ENCODE measurements around the gene GPC4. TPM values are rescaled to one million over a fixed set of nuclear protein-coding genes. Genes with fewer than 3 reads are reported as not detected.

Gene GPC4
- total RNA-seq = 10 to 100 TPM; 15.3 to 16.7 TPM
- long read RNA-seq, full-length matches to known transcripts = 5 of 9 reads
- long read RNA-seq, partial matches to known transcripts = 3 of 9 reads
- long read RNA-seq, other reads (novel, unspliced or antisense) = 1 of 9 reads

DNA sequence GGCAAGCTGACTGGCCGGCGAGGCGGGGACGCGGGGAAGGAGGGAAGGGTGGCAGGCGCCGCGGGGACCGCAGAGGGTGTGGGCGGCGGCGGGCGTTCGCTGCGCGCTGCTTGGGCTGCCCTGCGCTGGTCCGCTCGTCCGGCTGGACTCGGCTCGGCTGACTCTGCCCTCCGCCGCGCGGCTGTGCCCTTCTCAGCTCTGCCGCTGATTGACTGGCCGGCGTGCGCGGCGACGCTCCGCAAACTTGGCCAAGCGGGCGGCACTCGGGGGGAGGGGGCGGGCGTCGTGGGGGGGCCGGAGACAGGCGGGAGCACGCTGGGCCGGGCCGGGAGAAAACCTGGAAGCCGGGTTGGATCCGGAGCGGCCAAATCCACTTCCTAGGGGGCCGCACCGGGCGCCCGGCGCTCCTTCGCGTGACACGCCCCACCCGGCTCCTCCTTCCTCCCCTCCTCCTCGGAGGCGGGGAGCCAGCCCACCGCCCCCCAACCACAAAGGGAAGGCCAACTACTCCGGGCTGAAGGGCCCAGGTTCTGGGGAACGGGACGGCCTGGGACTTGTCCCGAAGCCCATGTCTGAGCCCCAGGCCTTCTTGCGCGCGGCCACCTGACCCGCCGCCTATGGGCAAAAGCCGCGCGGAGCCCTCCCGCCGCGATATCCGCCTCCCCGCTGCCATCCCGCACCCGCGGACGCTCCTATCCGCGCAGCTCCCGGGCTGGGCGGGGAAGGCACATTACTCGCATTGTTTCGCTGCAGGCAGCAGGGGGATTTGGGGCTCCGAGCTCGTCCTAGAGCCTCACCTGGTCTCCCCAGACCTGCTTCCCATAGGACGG is at the start of gene GPC4:
Gene GPC4, minus strand, starts transcription at position 214 of the 830 bp plus-strand sequence. CDS start 524 bp downstream, outside the sequence.
- ATAC-seq = peak; percentile 81
- intact Hi-C loops (cut with DNase I, micrococcal nuclease) = no loop called here
- DNase-seq = peak; percentile 72 to 80

DNA sequence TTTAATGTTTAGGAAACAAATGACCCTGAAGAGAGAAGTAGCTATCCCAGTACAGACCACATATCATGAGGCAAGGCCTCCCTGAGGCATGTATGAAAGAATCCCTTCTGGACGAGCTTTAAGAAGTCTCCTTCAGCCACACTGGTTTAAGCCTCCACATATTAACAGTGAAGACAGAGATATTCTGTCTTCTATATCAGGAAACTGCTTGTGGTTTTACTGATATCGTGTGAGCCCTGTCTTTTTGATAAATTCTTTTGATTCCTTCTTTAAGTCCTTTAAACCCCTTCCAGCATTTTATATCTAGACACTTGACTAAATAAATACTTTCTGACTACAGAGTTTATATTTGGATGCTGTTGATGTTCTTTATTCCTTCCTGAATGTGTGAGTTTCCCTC is 45.9 kb upstream of the GPC4 start:
- ATAC-seq (no peak), DNase-seq (no peak)
- intact Hi-C loops (cut with DNase I, micrococcal nuclease) = no loop called here

DNA sequence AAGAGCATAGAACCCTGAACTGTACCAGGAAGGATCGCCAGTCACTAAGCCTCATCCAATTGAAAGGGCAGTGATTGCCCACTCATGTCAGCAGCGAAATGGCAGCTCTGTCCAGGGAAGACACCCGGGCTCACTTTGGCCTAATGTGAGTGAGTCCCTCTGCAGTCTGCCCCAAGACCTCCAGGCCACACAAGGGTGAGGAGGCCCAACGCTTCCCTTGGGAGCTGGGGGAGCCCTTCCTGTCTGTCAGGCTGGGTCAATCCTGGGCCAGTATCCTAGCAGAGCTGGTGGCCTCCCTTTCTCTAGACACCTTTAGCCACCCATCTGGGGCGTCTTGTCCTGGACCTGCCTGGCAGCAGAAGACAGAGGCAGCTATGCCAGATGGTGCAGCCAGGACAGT is 39.6 kb upstream of the GPC4 start:
- intact Hi-C loops (cut with DNase I, micrococcal nuclease) = no loop called here
- ATAC-seq = no peak
- no peak for DNase-seq

DNA sequence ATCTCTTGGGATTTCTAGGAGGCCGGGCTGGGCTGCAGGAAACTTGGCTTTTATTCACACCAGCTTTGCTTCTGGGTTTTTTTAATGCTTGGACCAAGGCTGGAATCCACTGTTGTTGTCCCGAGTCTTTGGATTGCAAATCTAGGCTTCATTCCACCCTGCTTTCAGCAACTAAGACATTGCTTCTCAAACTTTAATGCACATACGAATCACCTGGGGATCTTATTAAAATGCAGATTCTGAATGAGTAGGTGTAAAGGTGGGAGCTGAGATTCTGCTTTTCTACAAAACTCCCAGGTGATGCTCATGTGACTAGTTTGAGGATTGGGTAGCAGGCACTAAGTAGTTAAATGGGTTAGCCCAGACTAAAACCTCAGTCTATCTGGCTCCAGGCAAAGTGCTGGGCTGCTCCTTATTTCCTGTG is 39.2 kb upstream of the GPC4 start:
- ATAC-seq (no peak), DNase-seq (no peak)
- intact Hi-C loops (cut with DNase I, micrococcal nuclease) = no loop called here

DNA sequence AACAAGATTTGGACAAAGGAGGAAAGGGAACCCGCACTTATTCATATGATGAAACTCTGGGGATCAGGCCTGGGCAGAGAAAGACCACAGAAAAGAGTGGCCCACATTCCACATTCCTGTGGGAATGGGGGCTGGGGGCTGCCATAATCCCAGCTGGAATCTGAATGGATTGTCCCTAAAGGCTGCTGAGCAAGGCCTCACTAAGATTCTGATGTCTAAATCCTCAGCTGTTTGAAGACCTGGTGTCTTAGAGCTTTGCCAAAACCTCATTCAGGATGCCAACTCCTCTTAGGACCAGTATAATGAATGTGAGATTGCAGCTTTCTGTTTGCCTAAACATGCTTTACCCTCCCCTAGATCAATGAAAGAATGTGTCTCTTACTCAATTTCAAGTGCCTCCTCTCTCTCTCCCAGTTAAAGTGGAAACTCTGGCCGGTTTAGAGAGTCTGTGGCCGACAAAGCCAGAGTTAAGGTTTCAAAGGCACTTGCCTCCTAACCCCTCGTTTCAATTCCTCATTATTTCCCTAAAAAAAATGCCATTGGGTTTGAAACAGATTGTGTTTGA is 33.3 kb upstream of the GPC4 start:
- DNase-seq (no peak), ATAC-seq (no peak)
- intact Hi-C loops (cut with DNase I, micrococcal nuclease) = no loop called here

DNA sequence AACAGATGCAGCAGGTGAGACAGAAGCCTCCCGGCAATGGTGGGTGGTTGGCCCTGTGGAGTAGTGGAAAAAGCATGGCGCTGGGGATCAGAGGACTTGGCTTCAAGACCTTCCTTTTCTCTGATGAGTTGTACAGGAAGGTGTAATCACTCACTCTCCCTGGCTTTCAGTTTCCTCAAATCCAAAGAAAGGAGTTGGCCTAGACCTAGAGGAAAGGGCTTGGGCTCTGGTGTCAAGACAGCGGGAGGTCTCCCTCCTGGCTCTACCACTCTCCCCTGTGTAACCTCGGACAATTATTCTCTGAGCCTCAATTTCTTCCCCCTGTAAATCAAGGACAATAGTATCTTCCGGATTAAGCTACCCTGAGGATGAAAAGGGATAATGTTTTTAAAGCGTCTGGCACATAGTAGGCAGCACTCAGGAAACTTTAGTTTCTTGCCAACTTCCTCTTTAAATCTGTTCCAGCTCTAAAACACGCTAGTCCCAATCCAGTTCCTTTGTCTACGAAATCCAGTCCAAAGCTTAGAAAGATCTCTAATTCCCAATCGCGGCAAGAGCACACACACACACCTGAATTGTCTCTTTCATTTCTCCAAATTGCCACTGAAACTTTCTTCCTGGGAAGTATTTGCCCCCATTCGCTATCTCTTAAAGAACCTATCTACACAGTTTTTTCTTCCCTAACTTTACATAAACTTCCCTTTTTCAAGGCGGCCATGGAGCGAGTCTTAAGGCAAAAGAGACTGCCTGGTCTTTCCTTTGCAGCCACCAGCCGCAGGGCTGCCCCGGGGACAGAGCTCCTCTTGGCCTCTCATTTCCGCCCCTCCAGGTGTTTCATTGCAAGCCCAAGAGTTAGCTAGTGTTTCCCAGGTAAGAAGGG is 29.9 kb upstream of the GPC4 start:
- DNase-seq = peak in 1 of 2 donors; percentile 24

DNA sequence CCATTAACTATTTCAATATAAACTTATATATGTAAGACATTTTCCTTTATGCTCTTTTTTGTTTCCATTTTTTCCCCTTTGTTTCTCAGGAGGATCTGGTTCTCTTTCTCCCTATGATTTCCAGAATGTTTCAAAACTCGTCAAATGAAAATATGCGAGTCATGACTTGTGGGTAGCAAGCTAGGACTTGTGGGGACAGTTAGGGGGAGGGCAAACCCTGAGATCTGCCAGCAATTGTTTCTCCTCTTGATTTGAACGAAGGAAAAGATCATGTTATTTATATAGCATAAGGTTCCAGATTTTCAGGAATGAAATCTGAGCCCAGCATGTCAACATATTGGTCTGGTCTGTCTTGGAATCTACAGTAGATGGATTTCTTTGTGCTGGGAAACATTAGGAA is 28.9 kb upstream of the GPC4 start:
- intact Hi-C loops (cut with DNase I, micrococcal nuclease) = no loop called here
- ATAC-seq (no peak), DNase-seq (no peak)

More for the DNA sequence above, 29.9 kb upstream of the GPC4 start:
- intact Hi-C loops (cut with DNase I, micrococcal nuclease) = no loop called here
- peak; percentile 80 for ATAC-seq

DNA sequence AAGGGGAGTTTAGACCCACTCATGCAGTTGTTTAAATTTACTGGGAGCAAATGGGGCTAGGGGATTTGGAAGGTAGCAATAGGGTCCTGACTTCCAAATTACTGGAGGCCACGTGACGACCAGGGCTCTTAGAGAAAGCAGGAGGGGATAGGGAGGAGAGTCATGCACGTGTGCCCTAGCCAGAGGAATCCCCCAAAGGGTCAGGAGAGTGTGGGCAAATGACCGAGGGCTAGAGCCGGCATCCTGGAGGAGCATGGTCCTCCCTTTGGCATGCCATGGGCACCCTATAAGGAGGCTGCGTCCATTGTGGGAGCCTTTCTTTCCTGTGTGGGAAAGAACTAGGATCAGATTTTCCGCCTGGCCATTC is 25.5 kb upstream of the GPC4 start:
- no peak for ATAC-seq
- intact Hi-C loops (cut with DNase I, micrococcal nuclease) = no loop called here
- DNase-seq = no peak

DNA sequence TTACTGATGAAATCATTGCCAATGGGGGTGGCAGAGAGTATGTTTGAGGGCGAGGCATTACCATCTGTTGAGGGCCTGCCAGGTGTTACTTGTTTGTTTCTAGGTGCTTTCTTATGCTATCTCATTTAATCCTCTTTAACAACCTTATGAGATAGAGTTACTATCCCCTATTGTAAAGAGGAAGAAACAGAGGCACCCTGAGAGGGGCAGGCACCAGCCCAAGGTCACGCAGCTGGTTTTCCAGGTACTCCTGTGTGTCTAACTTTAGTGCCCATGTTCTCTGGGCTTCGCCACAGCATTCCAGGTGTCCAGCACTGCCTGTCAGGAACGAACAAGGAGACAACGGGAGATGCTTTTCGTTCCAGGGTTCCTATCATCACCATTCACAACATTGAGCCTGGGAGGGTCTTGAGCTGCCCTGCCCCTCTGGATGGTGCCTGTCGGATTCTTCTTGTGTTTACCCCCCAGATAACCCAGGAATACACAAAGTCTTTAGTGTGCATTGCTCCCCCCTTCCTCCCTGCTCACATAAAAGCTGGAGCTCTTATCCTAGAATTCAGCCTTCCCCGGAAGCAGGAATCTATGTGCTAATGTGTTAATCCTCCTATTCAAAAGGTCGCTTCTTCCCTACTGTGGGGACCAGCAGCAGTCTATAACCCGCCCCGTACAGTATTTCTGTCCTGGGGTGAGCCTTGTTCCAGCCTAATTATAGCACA is 24.9 kb upstream of the GPC4 start:
- ATAC-seq = no peak
- no peak for DNase-seq
- intact Hi-C loops (cut with DNase I, micrococcal nuclease) = no loop called here

DNA sequence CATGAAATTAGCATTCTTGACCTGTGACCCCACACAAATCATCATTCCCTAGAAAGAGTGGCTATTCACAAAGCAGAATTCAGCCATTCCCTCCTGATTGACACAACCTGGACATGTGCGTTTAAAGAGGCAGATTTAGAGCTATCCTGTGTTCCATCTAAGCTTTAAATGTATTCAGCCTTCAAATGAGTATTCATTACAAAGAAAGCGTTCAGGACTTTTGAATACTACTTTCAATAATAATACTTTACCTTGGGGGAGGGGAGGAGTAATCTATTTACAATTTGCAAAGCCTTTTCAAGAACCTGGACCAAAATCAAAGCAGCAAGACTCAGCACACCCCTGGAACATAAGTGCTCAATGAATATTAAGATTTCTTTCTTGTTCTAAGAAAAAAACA is 22.5 kb upstream of the GPC4 start:
- intact Hi-C loops (cut with DNase I, micrococcal nuclease) = no loop called here
- ATAC-seq = no peak

DNA sequence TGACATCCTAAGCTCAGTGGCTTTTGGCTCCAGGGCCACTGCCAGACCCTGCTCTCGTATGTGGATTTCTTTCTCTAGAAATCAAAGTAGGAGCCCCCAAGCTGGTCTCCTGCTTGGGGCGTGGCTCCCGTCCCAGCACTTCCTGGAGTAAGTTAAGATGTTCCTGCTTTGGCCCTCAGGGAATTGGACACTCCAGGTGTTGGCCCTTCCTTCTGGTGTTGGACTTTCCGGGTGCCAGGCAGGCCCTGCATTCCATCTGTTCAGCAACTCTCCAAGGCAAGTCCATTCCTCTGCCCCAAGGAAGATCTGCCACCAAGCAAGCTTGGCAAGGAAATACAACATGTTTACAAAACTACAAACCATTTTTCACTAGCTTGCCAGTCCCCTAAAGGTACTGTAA is 22.1 kb upstream of the GPC4 start:
- ATAC-seq = peak; percentile 22
- intact Hi-C loops (cut with DNase I, micrococcal nuclease) = no loop called here
- DNase-seq = no peak

More for the DNA sequence above, 22.5 kb upstream of the GPC4 start:
- DNase-seq = no peak

DNA sequence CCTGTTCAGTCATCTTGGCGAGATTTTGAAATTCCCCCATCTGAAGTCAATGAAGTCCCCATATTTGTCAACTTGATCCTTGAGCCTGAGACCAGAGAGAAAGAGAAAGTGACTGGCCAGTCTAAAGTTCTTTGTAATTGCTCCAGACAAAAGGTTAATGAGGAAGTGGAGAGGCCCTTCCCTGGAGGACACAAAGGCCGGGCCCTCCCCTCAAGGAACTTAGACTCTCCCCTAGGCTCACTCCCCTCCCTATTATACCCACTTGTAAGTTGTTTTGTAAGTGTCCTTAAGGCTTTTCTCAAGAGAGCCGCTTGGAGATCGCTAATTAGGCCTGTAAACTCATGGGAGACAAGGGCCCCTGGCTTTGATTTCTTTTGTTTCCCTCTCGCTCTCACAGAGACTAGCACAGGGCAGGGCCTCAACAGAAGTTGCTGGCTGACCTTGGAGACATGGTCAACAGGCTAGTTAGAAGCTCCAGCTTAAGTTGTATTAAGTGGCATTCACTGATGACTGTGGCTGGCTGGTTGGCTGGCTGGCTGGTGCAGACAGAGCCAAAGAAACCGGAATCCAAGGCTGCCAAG is 20.3 kb upstream of the GPC4 start:
- ATAC-seq (peak; percentile 93), DNase-seq (no peak)
- intact Hi-C loops (cut with DNase I, micrococcal nuclease) = no loop called here

DNA sequence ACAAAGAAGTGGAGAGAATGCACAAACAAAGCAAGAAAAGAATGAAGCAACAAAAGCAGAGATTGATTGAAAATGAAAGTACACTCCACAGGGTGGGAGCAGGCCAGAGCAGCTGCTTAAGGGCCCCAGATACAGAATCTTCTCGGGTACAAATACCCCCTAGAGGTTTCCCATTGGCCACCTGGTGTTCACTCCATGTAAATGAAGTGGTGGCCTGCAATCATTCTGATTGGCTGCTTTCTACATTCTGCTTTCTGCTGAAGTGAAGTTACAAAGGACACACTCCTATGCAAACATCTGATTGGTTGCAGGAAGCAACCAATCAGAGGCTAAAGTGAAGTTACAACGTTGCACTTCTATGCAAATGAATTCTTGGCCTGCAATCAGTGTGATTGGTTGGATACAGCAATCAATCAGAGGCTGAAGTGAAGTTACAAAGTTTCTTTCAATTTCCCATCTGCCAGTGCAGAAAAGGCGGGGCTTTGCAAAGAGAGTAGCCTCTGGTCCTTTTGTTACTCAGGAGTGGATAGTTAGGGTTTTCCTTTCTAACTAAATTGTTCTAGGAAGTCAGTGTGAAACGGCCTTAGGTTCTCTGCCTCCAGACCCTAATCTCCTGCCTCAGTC is 19.0 kb upstream of the GPC4 start:
- intact Hi-C loops (cut with DNase I, micrococcal nuclease) = no loop called here
- no peak for DNase-seq
- no peak for ATAC-seq

DNA sequence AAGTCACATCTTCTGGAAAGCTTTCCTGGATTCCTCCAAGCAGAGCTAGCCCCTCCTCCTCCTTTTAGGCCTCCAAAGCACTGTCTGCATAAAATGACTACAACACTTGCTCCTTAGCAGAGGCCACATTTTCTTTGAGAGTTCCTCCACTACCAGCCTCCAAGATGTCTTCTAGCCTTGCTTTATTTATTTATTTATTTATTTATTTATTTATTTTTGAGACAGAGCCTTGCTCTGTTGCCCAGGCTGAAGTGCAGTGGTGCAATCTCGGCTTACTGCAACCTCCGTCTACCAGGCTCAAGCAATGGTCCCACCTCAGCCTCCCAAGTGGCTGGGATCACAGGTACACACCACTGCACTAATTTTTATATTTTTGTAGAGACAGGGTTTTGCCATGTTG is 4.6 kb upstream of the GPC4 start:
- DNase-seq (no peak), ATAC-seq (no peak)
- intact Hi-C loops (cut with DNase I, micrococcal nuclease) = no loop called here

DNA sequence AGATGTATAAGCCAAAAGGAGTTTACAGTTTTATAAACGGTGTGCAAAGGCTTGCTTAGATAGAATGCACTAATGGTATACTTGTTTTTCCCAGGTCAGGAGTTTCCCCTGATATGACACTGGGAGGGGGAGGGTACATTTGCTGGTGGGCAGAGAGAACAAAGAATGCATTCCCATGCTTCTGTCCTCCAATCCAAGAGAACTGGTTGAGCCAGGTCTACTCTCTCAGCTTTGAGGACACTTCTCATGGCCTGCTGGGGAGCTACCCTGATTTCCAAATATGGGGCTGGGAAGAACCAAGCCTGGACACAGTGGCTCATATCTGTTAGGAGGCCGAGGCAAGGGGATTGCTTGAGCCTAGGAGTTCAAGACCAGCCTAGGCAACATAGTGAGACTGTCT is 3.3 kb upstream of the GPC4 start:
- no peak for ATAC-seq
- intact Hi-C loops (cut with DNase I, micrococcal nuclease) = no loop called here
- DNase-seq = no peak

DNA sequence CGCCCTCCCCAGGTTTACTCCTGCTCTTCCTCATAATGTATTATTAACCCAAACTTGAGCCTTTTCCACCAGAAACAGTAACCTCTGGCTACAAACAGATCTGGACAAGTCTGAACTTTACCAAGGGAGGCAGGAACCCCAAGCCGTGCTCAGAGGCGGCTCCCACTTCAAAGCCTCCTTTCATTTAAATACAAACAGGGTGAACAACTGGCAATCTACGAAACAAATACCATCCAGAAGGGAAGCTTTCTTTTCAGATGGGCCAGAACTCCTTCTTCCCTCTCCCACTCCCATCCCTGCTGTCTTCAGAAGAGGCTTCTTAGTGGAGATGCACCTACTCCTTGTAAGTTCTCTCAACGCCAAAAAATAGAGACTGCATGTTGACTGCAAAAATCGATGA is 2.1 kb upstream of the GPC4 start:
- intact Hi-C loops (cut with DNase I, micrococcal nuclease) = no loop called here
- ATAC-seq = no peak
- DNase-seq = no peak

DNA sequence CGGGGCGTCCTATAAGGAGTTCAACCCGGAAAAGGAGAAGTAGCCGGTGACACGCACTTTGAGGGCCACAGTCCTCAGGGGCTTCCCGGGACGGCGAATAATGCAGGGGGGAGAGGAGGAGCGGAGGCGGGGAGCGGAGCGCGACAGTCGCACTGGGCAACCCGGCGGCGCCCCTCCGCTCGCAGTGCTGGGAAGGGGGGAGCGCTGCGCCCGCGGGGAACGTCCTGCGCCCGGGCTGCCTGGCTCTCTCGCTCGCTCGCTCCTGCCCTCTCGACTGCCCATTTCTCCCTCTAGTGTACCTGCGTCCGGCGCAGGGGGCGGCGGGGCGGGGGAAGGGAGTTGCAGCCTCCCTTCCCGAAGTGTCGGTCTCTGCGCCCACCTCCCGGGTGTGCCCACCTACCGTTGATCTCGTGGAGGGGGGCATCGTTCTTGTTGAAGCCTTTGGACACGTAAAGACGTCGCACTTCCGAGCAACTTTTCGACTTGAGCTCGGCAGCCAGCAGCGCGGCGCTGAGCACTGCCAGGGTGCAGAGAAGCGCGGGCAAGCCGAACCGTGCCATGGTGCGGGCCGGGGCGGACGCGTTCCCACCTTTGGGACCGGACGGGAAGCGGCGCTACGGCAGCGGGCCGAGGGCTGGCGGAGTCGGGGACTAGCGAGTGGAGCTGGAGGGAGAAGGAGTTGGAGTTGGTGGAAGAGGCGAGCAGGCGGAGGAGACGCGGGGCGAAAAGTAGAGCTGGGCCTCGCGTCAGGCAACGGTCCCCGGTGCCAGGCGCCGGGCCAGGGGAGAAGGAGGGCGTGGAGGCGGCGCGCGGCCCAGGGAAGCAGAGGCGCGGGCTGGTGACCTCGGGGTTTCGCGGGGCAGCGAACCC is 648 bp downstream of the GPC4 start:
- peak; percentile 28 for DNase-seq
- intact Hi-C loops (cut with DNase I, micrococcal nuclease) = no loop called here
- peak; percentile 41 for ATAC-seq

Data from left colon (tissue), 2 donors.